ENCODE data around the gene ODR4. TPM values are rescaled to one million over a fixed set of nuclear protein-coding genes. Genes with fewer than 3 reads are reported as not detected.
"Not testable (repeated sequence)": the region's sequence is repeated elsewhere in the genome, so short reads cannot be mapped to it uniquely, and the experiment has no call there.

Gene ODR4
- polyA plus RNA-seq, 1 experiment = 16.8 TPM

DNA sequence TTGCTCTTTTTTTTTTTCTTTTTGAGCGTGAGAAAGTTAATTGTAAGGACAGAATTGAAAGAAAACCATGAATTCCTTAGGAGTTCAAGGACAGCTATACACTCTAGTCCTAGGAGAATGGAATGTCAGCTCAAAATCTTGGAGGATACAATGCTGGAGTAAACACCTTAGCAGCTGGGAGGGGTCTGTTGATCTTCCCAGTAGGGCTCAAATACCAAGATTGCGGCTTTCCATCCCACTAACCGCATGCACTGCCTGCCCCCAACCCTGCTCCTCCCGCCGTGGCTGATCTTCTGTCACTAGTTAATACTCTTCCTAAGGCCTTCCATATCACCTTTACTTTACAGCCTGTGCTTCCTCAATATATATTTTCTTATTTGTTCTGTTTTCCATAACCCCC lies 87.9 kb downstream of the ODR4 start:
- no peak overlapping the region for H3K27ac ChIP-seq (ENCODE audit: low read depth, low read length)
- no peak overlapping the region for H3K4me3 ChIP-seq (ENCODE audit: low read depth, low read length)
- TF ChIP-seq, protein P1, sequence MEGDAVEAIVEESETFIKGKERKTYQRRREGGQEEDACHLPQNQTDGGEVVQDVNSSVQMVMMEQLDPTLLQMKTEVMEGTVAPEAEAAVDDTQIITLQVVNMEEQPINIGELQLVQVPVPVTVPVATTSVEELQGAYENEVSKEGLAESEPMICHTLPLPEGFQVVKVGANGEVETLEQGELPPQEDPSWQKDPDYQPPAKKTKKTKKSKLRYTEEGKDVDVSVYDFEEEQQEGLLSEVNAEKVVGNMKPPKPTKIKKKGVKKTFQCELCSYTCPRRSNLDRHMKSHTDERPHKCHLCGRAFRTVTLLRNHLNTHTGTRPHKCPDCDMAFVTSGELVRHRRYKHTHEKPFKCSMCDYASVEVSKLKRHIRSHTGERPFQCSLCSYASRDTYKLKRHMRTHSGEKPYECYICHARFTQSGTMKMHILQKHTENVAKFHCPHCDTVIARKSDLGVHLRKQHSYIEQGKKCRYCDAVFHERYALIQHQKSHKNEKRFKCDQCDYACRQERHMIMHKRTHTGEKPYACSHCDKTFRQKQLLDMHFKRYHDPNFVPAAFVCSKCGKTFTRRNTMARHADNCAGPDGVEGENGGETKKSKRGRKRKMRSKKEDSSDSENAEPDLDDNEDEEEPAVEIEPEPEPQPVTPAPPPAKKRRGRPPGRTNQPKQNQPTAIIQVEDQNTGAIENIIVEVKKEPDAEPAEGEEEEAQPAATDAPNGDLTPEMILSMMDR (IDR thresholded peaks at IDR 0.05; ENCODE audit: low read depth, low read length) = no peak
- ChIA-PET POLR2A (no interaction called here), CTCF (no interaction called here)
- H3K27me3 ChIP-seq (ENCODE audit: control insufficient read depth, insufficient read depth, low read length) = no peaks in the 10 kb centered on the region
- H3K9me3 ChIP-seq (ENCODE audit: control insufficient read depth, insufficient read depth, low read length) = no peaks in the 10 kb centered on the region
- no peak for DNase-seq (ENCODE audit: low read depth, low spot score)

DNA sequence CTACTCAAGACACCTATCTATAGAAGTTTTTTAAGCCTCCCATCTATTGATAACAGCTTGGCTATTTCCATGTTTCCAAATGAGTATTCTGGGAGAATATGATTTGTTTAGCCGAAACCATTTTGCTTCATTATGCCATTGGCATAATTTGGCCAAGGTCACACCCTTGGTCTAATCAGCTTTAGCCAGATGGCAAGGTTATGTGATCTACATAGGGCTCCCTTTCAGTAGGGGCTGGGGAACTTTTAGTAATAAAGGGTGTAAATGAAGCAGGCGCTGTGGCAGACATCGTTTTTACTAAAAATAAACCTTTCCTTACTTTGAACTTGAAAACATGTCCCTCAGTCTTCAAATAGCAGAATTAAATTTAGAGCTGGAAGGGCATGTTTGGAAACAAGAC lies 88.3 kb downstream of the ODR4 start:
- TF ChIP-seq, protein P1 (IDR thresholded peaks at IDR 0.05; ENCODE audit: low read depth, low read length) = no peak
- no peaks in the 10 kb centered on the region for H3K9me3 ChIP-seq (ENCODE audit: control insufficient read depth, insufficient read depth, low read length)
- no peaks in the 10 kb centered on the region for H3K27me3 ChIP-seq (ENCODE audit: control insufficient read depth, insufficient read depth, low read length)
- ChIA-PET CTCF (no interaction called here), POLR2A (no interaction called here)
- H3K4me3 ChIP-seq (ENCODE audit: low read depth, low read length) = no peak overlapping the region
- DNase-seq (ENCODE audit: low read depth, low spot score) = no peak
- H3K27ac ChIP-seq (ENCODE audit: low read depth, low read length) = no peak overlapping the region

DNA sequence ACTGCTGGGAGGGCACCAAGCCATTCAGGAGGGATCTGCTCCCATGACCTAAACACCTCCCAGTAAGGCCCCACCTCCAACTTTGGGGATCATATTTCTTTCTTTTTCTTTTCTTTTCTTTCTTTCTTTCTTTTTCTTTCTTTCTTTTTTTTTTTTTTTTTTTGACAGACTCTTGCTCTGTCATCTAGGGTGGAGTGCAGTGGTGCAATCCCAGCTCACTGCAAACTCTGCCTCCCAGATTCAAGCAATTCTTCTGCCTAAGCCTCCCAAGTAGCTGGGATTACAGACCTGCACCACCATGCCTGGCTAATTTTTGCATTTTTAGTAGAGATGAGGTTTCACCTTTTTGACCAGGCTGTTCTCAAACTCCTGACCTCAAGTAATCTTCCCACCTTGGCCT lies 89.9 kb downstream of the ODR4 start:
- H3K9me3 ChIP-seq (ENCODE audit: control insufficient read depth, insufficient read depth, low read length); H3K27ac ChIP-seq (ENCODE audit: low read depth, low read length); DNase-seq (ENCODE audit: low read depth, low spot score); H3K27me3 ChIP-seq (ENCODE audit: control insufficient read depth, insufficient read depth, low read length); H3K4me3 ChIP-seq (ENCODE audit: low read depth, low read length); POLR2A ChIA-PET: not testable (repeated sequence)
- CTCF ChIA-PET = interaction anchor here (0.7 kb wide), 1 partner anchor 54 kb away, joined by 5 read pairs; no protein-coding TSS in a partner anchor

DNA sequence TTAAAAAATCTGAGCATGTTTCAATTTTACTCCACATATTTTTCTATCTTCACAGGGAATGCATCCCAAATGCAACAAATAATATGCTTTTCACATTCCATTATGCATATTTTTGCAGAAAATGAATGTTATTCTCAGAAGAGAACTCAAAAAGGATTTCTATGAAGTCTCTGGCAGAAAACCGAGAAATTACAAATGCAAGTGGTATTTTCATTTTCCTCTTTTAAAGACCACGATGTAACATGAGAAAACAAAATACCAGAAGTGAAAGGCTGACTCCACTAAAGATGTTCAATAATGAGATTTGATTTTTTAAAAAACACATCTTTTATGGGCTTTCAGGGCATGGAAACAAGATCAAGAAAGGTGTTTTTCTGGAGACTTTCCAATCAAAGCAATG lies 90.3 kb downstream of the ODR4 start:
- Histone ChIP-seq H3K4me3 (ENCODE audit: low read depth, low read length) (no peak overlapping the region), H3K27me3 (ENCODE audit: control insufficient read depth, insufficient read depth, low read length) (no peaks in the 10 kb centered on the region), H3K27ac (ENCODE audit: low read depth, low read length) (no peak overlapping the region), H3K9me3 (ENCODE audit: control insufficient read depth, insufficient read depth, low read length) (no peaks in the 10 kb centered on the region)
- TF ChIP-seq, protein P1 (IDR thresholded peaks at IDR 0.05; ENCODE audit: low read depth, low read length) = no peak
- POLR2A ChIA-PET = no interaction called here
- no peak for DNase-seq (ENCODE audit: low read depth, low spot score)
- CTCF ChIA-PET = interaction anchor here (0.7 kb wide), 1 partner anchor 55 kb away, joined by 5 read pairs; no protein-coding TSS in a partner anchor

Other genes starting within 250 kb of the ODR4 start
- 0.04 TPM in 2 replicates for gene PRG4, start 79.6 kb upstream of the ODR4 start, polyA plus RNA-seq (2011; rRNA removed)
- gene TPR, start 585 bp upstream of the ODR4 start, polyA plus RNA-seq (2011; rRNA removed) = 47.6 and 48.5 TPM in 2 replicates
- gene PDC, start 85.3 kb downstream of the ODR4 start, polyA plus RNA-seq (2011; rRNA removed) = not detected in 2 replicates